ENCODE data around the gene UNC5C. TPM values are rescaled to one million over a fixed set of nuclear protein-coding genes. Genes with fewer than 3 reads are reported as not detected.

The UNC5C gene
- total and polyA plus RNA-seq, 10 of the 15 experiments (the other 5 are each of a cell fraction or from before 2014, with no cell fraction given): 0.02 to 2.0 (median 0.15) TPM; not detected in 1

DNA sequence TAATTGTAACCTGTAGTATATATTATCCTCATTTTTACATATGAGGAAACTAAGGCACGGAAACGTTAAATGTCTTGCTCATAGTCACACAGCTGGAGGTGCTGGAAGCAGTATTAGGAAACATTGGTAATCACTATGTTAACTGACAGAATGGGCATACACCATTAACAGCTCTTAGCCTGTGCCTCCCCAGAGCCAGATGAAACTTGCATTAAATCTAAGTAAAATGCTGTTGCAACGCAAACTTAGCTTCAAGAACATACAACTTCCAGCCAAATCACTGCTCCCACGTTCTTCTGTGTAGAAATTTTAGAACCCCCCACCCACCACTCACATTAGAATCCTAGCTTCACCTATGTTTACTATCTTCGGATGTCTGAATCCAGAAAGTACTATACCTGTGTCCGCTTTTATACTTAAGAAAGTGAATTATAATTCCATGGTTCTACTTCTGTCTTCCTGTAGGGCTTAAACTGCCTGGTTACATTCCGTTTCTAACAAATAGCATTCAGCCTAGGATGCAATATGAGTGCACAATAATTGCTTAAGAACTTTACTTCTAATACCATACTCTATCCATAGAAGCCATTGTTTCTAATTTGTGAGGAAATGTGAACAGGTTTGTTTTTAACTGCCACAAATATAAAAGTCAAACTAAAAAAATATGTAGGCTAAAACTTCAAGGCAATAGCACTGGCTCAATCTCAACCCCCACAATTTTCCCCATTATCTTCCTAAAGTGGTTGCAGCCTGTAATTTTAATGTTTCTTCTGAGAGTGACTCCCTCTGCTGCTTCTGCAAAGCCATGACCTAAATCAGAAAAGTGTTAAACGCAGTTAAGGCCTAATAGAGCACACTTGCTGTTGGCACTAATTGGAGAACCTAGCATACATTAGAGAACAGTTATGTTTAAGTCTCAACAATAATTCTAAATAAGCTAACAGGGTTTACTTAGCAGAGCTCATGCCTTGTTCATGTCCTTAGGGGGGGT is 4.4 kb downstream of the UNC5C start:
- in situ Hi-C loops (cut with MboI) (no loop called here), intact Hi-C loops (cut with micrococcal nuclease; ENCODE audit: unreplicated experiment) (loop anchor here (1.0 to 5.0 kb wide), 3 partner anchors 34 to 378 kb away; no protein-coding TSS in a partner anchor)
- H3K9ac ChIP-seq (ENCODE audit: control insufficient read depth, insufficient read depth, low read length): no peak overlapping the region
- ChIA-PET RAD21 (ENCODE audit: unreplicated experiment) (interaction anchor here (0.8 to 4.7 kb wide), 9 partner anchors 12 to 55 kb away, joined by 3 to 63 read pairs (median 5); no protein-coding TSS in a partner anchor), SMC1A (ENCODE audit: uncharacterized antibody, unreplicated experiment) (interaction anchor here (1.2 to 11.7 kb wide), 8 partner anchors 8 to 56 kb away, joined by 3 to 131 read pairs (median 4); no protein-coding TSS in a partner anchor), POLR2A (interaction anchor here (1.0 to 1.6 kb wide), 5 partner anchors 12 to 55 kb away, joined by 3 to 5 read pairs (median 4); no protein-coding TSS in a partner anchor), CTCF (interaction anchor here (0.7 to 6.6 kb wide), 6 partner anchors 15 to 181 kb away, joined by 3 to 87 read pairs (median 16); no protein-coding TSS in a partner anchor)
- DNase-seq (ENCODE audit: low read depth, low spot score) (no peak), ATAC-seq (peak; percentile 32), FAIRE-seq (no peak)
- 19% methylated on average over 8 of the region's 8 CpGs for WGBS (ENCODE audit: insufficient coverage, insufficient replicate concordance, low lambda C conversion rate, missing lambda C conversion rate)
- H3K9me3 ChIP-seq (replicated peaks; ENCODE audit: control insufficient read depth, insufficient read depth, low read length): no peaks in the 10 kb centered on the region
- H2AFZ ChIP-seq (ENCODE audit: control insufficient read depth, low read depth, low read length): no peak overlapping the region
- no peaks in the 10 kb centered on the region for H3K4me1 ChIP-seq (ENCODE audit: control insufficient read depth, insufficient read depth, low read length)
- H3K4me3 ChIP-seq: no peak overlapping the region
- no peak overlapping the region for H3K27ac ChIP-seq (ENCODE audit: control insufficient read depth, insufficient read depth)
- no peak overlapping the region for H3K4me2 ChIP-seq (ENCODE audit: control insufficient read depth, insufficient read depth)
- no peaks in the 10 kb centered on the region for H3K79me2 ChIP-seq (ENCODE audit: control insufficient read depth, insufficient read depth, low read length)
- H3K36me3 ChIP-seq (ENCODE audit: control insufficient read depth in 2 of 2, insufficient read depth in 2 of 2, low read length in 1 of 2): no peaks in the 10 kb centered on the region
- no peaks in the 10 kb centered on the region for H4K20me1 ChIP-seq (ENCODE audit: control insufficient read depth, insufficient read depth)
- peaks cover 0 to 9% of the 10 kb centered on the region in 2 experiments; a peak in 1 of 4 replicates for H3K27me3 ChIP-seq (replicated peaks in 1 of 2; ENCODE audit: control insufficient read depth in 2 of 2, insufficient read depth in 2 of 2, low read length in 1 of 2)
- no TSS peak for BruUV-seq (replicated peaks)
- TF ChIP-seq EZH2 (IDR thresholded peaks at IDR 0.05; ENCODE audit: borderline replicate concordance, control insufficient read depth, low read depth, low read length) (no peak), FOXK2 (IDR thresholded peaks at IDR 0.05) (no peak), ZNF24 (IDR thresholded peaks at IDR 0.05) (peak; percentile 42; the same call in 1 of the 2 replicates), BACH1 (IDR thresholded peaks at IDR 0.05; ENCODE audit: borderline replicate concordance) (no peak), SMAD1 (IDR thresholded peaks at IDR 0.05; ENCODE audit: low read depth, partially characterized antibody) (no peak)
- TF ChIP-seq, protein P1, sequence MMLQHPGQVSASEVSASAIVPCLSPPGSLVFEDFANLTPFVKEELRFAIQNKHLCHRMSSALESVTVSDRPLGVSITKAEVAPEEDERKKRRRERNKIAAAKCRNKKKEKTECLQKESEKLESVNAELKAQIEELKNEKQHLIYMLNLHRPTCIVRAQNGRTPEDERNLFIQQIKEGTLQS (IDR thresholded peaks at IDR 0.05; ENCODE audit: borderline replicate concordance, extremely low read depth, low read depth, low read length): no peak
- TF ChIP-seq, protein P2, sequence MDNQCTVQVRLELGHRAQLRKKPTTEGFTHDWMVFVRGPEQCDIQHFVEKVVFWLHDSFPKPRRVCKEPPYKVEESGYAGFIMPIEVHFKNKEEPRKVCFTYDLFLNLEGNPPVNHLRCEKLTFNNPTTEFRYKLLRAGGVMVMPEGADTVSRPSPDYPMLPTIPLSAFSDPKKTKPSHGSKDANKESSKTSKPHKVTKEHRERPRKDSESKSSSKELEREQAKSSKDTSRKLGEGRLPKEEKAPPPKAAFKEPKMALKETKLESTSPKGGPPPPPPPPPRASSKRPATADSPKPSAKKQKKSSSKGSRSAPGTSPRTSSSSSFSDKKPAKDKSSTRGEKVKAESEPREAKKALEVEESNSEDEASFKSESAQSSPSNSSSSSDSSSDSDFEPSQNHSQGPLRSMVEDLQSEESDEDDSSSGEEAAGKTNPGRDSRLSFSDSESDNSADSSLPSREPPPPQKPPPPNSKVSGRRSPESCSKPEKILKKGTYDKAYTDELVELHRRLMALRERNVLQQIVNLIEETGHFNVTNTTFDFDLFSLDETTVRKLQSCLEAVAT (IDR thresholded peaks at IDR 0.05): no peak
- TF ChIP-seq, protein P3, sequence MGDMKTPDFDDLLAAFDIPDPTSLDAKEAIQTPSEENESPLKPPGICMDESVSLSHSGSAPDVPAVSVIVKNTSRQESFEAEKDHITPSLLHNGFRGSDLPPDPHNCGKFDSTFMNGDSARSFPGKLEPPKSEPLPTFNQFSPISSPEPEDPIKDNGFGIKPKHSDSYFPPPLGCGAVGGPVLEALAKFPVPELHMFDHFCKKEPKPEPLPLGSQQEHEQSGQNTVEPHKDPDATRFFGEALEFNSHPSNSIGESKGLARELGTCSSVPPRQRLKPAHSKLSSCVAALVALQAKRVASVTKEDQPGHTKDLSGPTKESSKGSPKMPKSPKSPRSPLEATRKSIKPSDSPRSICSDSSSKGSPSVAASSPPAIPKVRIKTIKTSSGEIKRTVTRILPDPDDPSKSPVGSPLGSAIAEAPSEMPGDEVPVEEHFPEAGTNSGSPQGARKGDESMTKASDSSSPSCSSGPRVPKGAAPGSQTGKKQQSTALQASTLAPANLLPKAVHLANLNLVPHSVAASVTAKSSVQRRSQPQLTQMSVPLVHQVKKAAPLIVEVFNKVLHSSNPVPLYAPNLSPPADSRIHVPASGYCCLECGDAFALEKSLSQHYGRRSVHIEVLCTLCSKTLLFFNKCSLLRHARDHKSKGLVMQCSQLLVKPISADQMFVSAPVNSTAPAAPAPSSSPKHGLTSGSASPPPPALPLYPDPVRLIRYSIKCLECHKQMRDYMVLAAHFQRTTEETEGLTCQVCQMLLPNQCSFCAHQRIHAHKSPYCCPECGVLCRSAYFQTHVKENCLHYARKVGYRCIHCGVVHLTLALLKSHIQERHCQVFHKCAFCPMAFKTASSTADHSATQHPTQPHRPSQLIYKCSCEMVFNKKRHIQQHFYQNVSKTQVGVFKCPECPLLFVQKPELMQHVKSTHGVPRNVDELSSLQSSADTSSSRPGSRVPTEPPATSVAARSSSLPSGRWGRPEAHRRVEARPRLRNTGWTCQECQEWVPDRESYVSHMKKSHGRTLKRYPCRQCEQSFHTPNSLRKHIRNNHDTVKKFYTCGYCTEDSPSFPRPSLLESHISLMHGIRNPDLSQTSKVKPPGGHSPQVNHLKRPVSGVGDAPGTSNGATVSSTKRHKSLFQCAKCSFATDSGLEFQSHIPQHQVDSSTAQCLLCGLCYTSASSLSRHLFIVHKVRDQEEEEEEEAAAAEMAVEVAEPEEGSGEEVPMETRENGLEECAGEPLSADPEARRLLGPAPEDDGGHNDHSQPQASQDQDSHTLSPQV (IDR thresholded peaks at IDR 0.05): no peak
- TF ChIP-seq, protein P4, sequence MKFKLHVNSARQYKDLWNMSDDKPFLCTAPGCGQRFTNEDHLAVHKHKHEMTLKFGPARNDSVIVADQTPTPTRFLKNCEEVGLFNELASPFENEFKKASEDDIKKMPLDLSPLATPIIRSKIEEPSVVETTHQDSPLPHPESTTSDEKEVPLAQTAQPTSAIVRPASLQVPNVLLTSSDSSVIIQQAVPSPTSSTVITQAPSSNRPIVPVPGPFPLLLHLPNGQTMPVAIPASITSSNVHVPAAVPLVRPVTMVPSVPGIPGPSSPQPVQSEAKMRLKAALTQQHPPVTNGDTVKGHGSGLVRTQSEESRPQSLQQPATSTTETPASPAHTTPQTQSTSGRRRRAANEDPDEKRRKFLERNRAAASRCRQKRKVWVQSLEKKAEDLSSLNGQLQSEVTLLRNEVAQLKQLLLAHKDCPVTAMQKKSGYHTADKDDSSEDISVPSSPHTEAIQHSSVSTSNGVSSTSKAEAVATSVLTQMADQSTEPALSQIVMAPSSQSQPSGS (IDR thresholded peaks at IDR 0.05; ENCODE audit: low read length): no peak
- TF ChIP-seq, protein P5, sequence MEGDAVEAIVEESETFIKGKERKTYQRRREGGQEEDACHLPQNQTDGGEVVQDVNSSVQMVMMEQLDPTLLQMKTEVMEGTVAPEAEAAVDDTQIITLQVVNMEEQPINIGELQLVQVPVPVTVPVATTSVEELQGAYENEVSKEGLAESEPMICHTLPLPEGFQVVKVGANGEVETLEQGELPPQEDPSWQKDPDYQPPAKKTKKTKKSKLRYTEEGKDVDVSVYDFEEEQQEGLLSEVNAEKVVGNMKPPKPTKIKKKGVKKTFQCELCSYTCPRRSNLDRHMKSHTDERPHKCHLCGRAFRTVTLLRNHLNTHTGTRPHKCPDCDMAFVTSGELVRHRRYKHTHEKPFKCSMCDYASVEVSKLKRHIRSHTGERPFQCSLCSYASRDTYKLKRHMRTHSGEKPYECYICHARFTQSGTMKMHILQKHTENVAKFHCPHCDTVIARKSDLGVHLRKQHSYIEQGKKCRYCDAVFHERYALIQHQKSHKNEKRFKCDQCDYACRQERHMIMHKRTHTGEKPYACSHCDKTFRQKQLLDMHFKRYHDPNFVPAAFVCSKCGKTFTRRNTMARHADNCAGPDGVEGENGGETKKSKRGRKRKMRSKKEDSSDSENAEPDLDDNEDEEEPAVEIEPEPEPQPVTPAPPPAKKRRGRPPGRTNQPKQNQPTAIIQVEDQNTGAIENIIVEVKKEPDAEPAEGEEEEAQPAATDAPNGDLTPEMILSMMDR (IDR thresholded peaks at IDR 0.05 in 2 of 3, conservative IDR thresholded peaks at IDR 0.05 in 1 of 3; ENCODE audit: control insufficient read depth in 2 of 3, extremely low read depth in 1 of 3, insufficient read depth in 1 of 3, low read depth in 3 of 3, low read length in 3 of 3): peak in 2 of 3 experiments; percentile 17 to 40; a peak in 1 of 6 replicates

Data from GM12878 (cell line).